NCI-H526 treated with DMSO at 0.1 percent for 48 hours (cell line): ENCODE measurements around the gene ALS2CL.
A peak's percentile ranks its signal among the peaks of the same experiment; 100 is the strongest.
"Not testable (repeated sequence)": the region's sequence is repeated elsewhere in the genome, so short reads cannot be mapped to it uniquely, and the experiment has no call there.

ENCODE experiments used
- DNase-seq: peaks from one replicate; lab custom pipeline; 2025; lab: John Stamatoyannopoulos, UW

Gene ALS2CL

GRCh38 chr3:46693038-46693891 is at the start of gene ALS2CL:
Gene ALS2CL, minus strand, starts transcription at chr3:46693679. Its CDS starts 4,239 bp downstream, at chr3:46689440.
- DNase-seq: no peak

- DNase-seq: no peak
Measured at GRCh38 chr3:46742992-46743585, 49.6 kb upstream of the ALS2CL start.

GRCh38 chr3:46739565-46739964 is 46.1 kb upstream of the ALS2CL start:
- not testable (repeated sequence) for DNase-seq

GRCh38 chr3:46737329-46737731 is 43.9 kb upstream of the ALS2CL start:
- DNase-seq: no peak

- DNase-seq: no peak
Measured at GRCh38 chr3:46736006-46736872, 42.8 kb upstream of the ALS2CL start.

GRCh38 chr3:46734773-46735172 is 41.3 kb upstream of the ALS2CL start:
- no peak for DNase-seq

- no peak for DNase-seq
Measured at GRCh38 chr3:46733026-46733800, 39.7 kb upstream of the ALS2CL start.

- peak; percentile 26 for DNase-seq
Measured at GRCh38 chr3:46731795-46732194, 38.3 kb upstream of the ALS2CL start.

- no peak for DNase-seq
Measured at GRCh38 chr3:46730819-46731218, 37.3 kb upstream of the ALS2CL start.

GRCh38 chr3:46729038-46729437 is 35.6 kb upstream of the ALS2CL start:
- no peak for DNase-seq

GRCh38 chr3:46725621-46726314 is 32.3 kb upstream of the ALS2CL start:
- DNase-seq: no peak

GRCh38 chr3:46724424-46724823 is 30.9 kb upstream of the ALS2CL start:
- no peak for DNase-seq

GRCh38 chr3:46722443-46722842 is 29.0 kb upstream of the ALS2CL start:
- no peak for DNase-seq

- no peak for DNase-seq
Measured at GRCh38 chr3:46721009-46721408, 27.5 kb upstream of the ALS2CL start.

GRCh38 chr3:46719735-46720271 is 26.3 kb upstream of the ALS2CL start:
- DNase-seq: no peak

- no peak for DNase-seq
Measured at GRCh38 chr3:46719044-46719565, 25.6 kb upstream of the ALS2CL start.

- DNase-seq: no peak
Measured at GRCh38 chr3:46717447-46718231, 24.2 kb upstream of the ALS2CL start, which contains the start of gene PRSS50. Gene PRSS50, minus strand, starts transcription at chr3:46717869. Its CDS starts 45 bp downstream, at chr3:46717824.

GRCh38 chr3:46716461-46717441 is 23.3 kb upstream of the ALS2CL start:
- no peak for DNase-seq
